NCI-H2227 treated with DMSO at 0.1 percent for 48 hours (cell line): ENCODE measurements around the gene ASH1L.
A peak's percentile ranks its signal among the peaks of the same experiment; 100 is the strongest.
"Not testable (repeated sequence)": the region's sequence is repeated elsewhere in the genome, so short reads cannot be mapped to it uniquely, and the experiment has no call there.

Experiments used
- DNase-seq: peaks from one replicate; lab custom pipeline; 2025; lab: John Stamatoyannopoulos, UW

Gene ASH1L, protein sequence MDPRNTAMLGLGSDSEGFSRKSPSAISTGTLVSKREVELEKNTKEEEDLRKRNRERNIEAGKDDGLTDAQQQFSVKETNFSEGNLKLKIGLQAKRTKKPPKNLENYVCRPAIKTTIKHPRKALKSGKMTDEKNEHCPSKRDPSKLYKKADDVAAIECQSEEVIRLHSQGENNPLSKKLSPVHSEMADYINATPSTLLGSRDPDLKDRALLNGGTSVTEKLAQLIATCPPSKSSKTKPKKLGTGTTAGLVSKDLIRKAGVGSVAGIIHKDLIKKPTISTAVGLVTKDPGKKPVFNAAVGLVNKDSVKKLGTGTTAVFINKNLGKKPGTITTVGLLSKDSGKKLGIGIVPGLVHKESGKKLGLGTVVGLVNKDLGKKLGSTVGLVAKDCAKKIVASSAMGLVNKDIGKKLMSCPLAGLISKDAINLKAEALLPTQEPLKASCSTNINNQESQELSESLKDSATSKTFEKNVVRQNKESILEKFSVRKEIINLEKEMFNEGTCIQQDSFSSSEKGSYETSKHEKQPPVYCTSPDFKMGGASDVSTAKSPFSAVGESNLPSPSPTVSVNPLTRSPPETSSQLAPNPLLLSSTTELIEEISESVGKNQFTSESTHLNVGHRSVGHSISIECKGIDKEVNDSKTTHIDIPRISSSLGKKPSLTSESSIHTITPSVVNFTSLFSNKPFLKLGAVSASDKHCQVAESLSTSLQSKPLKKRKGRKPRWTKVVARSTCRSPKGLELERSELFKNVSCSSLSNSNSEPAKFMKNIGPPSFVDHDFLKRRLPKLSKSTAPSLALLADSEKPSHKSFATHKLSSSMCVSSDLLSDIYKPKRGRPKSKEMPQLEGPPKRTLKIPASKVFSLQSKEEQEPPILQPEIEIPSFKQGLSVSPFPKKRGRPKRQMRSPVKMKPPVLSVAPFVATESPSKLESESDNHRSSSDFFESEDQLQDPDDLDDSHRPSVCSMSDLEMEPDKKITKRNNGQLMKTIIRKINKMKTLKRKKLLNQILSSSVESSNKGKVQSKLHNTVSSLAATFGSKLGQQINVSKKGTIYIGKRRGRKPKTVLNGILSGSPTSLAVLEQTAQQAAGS (N-terminal part only)

DNA sequence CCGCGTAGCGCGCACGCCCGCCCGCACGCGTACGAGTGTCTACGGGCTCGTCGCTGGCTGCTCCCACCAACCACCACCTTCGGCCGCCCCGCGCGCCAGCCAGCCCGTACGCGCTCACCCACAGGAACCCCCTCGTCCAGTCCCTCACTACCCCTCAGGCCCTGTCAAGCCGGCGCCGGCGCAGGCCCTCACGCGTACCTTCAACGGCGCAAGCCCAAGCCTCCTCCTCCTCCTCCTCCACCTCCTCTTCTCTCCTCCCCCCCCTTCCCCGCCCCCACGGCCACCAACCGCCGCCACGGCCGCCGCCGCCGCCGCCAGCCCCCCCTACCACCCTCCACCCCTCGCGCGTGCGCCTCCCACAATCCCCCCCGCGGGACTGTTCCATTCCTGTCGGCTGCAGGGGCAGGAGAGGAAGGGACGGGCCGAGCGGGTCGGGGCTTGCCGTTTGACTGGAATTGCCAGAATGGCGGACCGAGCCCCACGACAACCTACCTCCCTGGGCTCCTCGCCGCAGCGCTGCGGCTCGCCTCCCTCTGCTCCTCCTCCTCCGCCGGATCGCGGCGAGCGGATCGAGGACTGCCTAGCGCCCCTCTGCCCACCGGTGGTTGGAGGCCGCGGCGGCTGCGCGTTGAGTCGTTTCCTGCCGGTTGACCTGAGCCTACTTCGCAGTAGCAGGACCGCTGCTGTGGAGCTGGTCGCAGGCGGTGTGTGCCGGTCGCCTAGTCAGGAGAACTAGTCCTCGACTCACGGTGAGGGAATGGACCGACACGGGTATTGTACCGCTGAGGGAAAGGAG lies at the start of gene ASH1L:
Gene ASH1L (minus strand): TSS at position 223 of the 796 bp plus-strand sequence. CDS start 41,284 bp downstream, outside the sequence.
- peak; percentile 96 for DNase-seq

DNA sequence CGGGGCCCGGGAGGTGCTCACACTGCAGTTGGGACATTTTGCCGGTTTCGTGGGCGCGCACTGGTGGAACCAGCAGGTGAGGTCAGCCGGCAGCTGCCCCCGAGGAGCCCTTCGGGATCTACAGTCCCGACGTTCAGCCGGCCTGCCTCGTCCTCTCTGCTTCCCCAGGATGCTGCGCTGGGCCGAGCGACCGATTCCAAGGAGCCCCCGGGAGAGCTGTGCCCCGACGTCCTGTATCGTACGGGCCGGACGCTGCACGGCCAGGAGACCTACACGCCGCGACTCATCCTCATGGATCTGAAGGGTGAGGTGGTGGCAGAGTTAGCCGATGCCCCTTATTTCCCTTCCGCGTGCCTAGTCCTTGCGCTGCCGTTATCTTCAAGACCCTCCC lies 47.6 kb upstream of the ASH1L start:
- DNase-seq: not testable (repeated sequence)

DNA sequence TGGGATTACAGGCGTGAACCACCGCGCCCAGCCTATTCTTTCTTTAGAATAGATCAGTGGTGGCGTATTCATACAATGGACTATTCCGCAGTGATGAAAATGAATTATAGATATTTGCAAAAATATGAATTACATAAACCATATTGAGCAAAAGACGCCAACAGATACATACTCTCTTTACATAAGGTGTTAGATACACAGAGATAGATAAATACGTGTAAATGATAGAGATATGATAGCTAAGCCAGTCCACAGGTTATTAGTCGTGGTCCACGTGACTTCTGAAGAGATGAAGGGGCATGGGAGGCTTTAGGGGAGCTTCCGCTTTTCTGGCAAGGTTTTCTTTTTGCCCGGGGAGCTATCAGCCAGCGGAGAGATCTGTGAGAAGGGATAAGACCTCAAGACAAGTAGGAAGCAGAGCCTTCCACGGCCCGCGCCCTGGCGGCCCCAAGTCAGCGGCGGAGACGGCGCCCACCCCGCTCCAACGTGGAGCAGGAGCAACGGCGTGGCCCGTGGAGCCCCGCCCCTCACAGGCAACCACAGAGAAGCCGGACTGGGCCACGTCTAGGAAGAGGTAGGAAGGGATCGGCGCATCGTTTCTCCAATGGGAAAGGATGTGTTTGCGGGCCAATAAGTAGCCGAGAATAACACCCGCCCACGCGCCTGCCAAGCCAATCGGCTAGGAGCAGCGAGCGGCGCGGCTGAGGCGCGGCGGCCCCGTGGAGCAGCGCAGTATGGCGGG lies 47.1 kb upstream of the ASH1L start, which contains the start of gene MSTO1:
Gene MSTO1 (plus strand): TSS at position 704 of the 742 bp plus-strand sequence. CDS start 31 bp downstream, at position 735.
- peak; percentile 95 for DNase-seq

DNA sequence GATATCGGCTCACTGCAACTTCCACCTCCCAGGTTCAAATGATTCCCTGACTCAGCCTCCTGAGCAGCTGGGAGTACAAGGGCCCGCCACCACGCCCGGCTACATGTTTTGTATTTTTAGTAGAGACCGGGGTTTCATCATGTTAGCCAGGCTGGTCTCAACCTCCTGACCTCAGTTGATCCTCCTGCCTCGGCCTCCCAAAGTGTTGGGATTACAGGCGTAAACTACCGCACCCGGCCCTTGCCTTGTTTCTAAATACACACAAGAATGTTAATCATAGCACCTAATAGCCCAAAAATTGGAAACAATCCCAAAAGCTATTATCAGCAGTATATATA lies 46.3 kb upstream of the ASH1L start:
- no peak for DNase-seq

DNA sequence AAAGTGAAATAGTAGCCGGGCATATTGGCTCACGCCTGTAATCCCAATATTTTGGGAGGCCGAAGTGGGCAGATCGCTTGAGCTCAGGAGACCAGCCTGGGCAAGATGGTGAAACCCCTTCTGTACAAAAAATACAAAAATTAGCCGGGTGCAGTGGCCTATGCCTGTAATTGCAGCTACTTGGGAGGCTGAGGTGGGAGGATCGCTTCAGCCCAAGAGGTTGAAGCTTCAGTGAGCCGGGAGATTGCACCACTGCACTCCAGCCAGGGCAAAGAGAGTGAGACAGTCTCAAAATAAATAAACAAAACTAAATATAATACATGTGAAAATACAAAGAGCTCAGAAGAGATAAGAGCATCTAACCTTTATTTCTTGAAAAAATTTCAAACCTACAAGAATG lies 45.1 kb upstream of the ASH1L start:
- DNase-seq: no peak

DNA sequence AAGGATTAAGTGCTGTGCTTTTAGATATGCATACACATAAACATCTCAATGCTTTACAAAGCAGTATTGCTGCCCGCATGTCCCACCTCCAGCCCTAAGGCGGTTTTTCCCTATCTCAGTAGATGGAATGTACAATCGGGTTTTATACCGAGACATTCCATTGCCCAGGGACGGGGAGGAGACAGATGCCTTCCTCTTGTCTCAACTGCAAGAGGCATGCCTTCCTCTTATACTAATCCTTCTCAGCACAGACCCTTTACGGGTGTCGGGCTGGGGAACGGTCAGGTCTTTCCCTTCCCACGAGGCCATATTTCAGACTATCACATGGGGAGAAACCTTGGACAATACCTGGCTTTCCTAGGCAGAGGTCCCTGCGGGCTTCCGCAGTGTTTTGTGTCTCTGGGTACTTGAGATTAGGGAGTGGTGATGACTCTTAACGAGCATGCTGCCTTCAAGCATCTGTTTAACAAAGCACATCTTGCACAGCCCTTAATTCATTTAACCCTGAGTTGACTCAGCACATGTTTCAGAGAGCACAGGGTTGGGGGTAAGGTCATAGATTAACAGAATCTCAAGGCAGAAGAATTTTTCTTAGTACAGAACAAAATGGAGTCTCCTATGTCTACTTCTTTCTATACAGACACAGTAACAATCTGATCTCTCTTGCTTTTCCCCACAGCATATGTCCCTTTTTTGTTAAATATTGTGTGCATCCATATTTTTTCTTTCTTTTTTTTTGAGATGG lies 37.4 kb upstream of the ASH1L start:
- DNase-seq: not testable (repeated sequence)

DNA sequence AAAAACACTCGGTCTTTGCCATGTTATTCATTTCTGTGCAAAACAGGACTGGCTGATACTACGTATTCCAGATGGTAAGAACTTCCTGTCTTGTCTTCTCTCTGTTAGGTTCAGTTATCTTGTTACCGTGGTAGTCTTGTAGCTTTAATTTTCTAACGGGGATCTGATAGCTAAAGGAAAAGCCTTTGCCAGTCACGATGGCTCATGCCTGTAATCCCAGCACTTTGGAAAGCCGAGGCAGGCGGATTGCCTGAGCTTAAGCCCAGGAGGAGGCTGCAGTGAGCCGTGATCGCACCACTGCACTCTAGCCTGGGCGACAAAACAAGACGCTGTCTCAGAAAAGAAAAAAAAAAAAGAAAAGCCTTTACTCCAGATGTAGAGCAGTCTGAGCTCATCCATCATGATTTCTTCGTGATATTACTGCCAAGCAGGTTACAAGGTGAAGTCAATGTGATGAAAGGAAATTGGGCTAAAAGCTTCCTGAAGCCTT lies 36.3 kb upstream of the ASH1L start:
- peak; percentile 85 for DNase-seq

DNA sequence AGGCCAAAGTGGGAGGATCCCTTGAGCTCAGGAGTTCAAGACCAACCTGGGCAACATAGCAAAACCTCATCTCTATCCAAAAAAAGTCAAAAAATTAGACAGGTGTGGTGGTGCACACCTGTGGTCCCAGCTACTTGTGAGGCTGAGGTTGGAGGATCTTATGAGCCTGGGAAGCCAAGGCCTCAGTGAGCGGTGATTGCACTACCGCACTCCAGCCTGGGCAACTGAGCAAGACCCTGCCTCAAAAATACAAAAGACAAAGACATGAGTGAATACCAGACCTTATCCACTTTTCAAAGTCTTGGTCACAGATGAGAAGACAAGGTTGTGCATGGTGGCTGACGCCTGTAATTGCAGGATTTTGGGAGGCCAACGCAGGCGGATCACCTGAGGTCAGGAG lies 34.3 kb upstream of the ASH1L start:
- no peak for DNase-seq

DNA sequence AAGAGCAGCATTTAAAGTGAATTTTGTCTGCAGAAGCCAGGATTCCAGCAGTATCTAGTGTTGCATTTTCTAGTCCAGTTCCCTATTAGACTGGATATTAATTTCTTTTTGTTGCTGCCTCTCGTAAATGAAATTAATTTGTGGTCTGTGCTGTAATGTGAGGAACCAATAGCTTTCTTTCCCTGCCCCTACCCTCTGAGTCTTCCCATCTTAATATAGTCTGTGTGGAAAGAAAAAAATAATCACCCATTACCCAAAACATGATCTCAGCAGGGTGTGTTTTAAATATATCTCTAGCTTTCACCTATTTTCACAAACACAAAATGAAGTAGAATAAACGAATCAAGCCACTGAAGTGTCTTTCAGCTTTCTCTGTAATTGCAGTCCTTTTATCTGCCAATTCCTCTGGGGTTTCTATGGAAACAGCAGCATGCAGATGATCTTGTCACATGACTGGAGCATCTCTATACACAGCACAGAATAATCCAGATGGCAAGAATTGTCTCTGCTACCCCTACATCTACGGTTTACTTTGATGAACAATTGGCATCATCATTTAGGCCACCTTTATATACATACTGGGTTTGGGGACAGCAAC lies 33.4 kb upstream of the ASH1L start:
- DNase-seq: peak; percentile 63

DNA sequence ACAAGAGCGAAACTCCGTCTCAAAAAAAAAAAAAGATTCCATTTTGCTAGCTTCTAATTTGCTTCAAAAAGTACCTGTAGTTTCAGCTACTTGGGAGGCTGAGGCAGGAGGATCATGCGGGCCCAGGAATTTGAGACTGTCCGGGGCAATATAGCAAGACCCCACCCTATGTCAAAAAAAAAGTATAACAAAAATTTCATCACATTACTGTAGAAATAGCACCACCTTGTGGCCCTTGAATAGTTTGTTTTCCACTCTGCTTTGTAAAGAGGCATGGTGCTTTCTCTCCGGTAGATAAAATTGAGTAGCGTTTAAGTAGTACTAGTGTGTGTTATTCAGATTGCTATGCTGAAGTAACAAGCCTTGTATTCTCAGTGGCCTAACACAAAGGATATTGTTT lies 29.2 kb upstream of the ASH1L start:
- DNase-seq: peak; percentile 39

DNA sequence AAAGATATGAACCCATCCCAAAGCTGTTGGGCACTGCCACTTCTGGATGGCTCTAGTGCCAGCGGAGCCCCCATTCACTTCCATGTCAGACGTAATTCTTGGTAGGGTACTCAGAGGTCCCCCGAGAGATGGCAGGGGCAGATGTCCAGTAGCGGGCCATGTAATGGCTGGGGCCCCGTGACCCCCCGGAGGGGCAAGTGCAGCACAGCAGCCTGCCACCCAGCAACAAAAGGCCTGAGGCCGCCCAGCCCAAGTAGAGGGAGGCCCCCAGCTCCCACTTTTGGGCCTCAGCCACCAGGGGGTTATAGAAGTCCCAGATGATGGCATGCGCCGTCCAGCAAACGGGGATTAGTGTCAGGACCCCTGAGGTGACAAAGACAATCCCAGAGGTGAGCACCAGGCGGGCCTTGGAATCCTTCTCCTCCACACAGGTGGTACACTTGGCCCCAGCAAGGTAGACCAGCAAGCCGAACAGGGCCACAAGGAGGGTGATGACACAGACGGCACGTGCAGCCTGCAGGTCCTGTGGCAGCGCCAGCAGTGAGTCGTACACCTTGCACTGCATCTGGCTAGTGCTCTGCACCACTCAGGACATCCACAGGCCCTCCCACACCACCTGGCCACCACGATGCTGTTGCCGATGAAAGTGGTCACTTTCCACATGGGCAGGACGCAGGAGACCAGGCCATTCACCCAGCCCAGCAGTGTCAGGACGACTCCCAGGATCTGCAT lies 28.1 kb upstream of the ASH1L start:
- DNase-seq: not testable (repeated sequence)

DNA sequence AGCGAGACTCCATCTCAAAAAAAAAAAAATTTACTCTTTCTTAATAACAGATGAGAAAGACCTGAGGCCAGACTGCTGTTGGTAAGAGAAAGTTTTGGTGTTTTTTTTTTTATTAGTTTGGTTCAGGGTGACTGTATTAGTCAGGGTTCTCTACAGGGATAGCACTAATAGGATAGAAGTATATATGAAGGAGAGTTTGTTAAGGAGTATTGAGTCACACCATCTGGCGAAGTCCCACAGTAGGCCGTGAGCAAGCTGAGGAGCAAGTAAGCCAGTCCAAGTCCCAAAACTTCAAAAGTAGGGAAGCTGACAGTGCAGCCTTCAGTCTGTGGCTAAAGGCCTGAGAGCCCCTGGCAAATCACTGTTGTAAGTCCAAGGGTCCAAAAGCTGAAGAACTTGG lies 26.7 kb upstream of the ASH1L start:
- DNase-seq: not testable (repeated sequence)

DNA sequence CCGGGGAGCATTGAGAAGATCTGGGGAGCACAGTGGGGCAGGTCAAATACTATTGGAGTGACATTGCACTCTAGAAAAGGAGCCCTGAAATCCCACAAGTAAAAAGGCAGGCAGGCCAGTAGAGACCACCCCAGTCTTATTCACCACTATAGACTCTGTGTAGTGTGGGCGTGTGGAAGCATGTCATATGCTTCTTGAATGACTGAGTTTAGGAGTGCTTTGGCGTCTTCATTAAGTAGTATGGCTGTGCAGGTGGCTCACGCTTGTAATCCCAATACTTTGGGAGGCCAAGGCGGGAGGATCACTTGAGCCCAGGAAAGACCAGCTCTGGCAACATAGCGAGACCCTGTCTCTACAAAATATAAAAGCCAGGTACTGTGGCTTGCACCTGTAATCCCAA lies 21.2 kb upstream of the ASH1L start:
- not testable (repeated sequence) for DNase-seq

DNA sequence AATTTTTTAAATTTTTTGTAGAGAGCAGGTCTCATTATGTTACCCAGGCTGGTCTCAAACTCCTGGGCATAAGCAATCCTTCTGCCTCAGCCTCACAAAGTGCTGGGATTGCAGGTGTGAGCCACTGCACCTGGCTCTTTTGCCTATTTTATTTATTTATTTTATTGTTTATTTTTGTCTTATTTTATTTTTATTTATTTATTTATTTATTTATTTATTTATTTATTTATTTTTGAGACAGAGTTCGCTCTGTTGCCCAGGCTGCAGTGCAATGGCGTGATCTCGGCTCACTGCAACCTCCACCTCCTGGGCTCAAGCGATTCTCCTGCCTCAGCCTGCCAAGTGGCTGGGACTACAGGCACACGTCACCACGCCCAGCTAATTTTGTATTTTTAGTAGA lies 13.0 kb upstream of the ASH1L start:
- DNase-seq: not testable (repeated sequence)

DNA sequence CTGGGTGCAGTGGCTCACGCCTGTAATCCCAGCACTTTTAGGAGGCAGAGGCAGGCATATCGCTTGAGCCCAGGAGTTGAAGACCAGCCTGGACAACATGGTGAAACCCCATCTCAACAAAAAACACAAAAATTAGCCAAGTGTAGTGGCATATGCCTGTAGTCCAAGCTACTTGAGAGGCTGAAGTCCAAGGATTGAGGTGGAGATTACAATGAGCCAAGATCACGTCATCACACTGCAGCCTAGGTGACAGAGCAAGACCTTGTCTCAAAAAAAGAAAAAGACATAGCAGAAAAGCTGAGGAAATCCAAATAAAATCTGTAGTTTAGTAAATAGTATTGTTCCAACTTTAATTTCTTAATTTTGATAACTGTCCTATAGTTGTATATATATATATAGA lies 11.5 kb upstream of the ASH1L start:
- DNase-seq: no peak

DNA sequence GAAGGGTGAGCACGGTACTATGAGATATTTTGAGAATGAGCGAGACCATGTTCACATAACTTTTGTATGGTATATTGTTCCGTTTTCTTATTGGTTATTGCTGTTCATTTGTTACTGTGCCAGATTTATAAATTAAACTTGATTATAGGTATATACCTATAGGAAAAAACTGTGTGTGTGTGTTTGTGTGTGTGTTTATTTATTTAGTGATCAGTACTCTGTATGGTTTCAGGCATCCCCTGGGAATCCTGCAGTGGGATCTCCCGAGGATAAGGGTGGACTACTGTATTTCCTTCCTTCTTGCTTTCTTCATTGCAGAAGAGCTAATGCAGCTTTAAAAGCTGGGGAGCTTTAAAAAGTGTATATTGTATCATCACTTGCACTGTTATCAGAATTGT lies 8.0 kb upstream of the ASH1L start:
- no peak for DNase-seq

DNA sequence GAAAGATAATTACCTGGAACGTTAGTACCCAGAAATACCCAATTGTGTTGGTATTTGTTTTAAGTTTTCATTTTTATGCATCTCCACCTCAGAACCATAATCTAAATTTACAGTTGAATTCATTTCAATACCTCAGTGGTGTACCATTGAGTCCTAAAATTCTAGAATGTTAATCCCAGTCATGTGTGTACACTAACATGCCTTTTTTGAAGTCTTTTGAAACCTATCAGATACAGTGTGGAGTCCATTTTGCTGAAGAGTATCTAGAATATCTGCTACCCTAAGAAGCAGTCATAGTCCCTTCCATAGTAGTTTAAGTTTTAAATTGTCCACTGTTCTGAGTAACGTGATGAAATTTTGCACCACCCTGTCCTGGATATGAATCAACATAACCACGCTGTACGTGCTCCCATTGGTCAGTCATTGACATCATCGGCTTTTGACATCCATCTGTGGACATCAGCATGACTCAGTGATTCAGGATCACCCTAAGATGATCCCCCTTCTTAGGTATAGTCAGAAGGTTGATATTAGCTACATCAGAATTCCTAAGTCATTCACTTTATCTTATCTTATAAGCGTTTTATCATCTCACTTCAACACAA lies 7.5 kb upstream of the ASH1L start:
- no peak for DNase-seq

DNA sequence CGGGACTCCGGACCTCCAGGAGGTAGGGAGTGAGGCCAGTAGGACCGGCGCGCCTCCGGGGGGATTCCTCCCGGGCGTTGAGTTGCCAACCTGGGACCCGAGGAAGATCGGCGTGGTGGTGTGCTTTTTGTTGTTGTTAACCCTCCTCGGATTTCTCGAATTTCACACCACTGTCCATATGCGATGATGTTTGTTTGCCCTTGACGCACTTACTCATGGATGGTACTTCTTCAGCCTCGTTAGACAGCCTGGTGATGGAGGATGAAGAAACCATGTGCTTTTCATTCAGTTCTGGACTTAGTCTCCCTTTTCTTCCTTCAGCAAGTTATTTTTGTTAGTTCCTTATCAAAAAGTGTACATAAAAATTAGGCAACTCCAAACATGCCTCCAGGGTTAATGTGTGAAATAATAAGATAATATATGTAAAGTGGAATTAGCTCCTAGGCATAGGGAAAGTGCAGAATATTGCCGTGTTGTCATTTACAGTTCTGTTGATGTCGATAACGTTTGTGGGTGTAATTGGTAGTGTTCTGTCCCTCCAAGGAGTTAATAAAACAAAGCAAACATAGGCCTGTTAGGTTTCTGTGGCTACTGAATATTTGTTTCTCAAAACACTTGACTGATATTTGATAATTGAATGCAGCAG lies 897 bp upstream of the ASH1L start:
- peak; percentile 46 for DNase-seq
